Measurements from ENCODE around the gene JOSD1.

The JOSD1 gene

DNA sequence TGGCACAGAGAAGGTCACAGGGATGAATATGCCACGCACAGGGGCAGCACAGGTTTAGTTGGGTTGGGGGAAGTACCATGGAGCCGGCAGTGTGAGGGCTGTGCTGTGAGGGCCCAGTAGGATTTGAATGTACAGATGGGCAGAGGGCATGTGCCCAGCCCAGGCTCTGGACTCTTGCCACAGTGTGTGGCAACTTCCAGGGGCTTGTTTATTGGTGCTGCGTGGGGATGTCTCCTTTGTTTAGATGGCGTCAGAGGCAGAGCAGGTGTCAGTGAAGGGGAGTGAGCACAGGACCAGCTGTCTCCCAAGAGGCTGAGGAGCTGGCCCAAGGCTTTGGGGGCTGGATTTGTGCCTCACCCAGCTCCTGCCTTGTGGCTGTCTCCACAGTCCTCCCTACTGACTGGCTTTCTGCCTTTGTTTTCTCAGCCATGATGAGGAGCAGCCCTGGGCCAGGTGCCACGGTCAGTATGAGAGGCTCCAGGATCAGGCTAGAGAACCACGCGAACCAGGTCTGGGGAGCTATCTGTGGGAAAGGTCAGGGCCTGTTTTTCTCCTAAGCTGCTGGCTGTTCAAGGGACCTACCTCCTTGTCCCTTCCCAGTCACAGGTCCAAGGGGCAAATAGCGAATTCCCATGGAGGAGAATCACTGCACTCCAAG, 33.1 kb upstream of the JOSD1 start:
- in situ Hi-C loops (cut with MboI; ENCODE audit: low sequenced_read_pairs) = no loop called here

DNA sequence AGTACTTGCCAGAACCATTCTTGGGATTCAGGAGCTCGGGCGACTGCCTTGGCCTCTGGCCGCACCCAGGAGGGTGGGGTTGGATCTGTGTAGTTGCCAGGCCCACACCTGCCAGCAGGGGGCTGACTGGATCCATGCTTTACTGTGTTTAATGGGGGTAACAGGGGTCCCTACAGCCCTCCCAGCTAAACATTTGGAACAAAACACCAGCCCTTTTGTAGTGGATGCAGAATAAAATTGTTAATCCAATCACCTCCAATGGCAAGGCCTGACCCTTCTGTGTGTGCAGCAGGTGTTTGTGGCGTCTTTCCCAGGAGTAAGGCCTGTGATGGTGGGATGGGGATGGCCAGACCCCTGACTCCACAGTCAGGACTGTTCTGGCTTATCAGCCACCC, 32.6 kb upstream of the JOSD1 start:
- in situ Hi-C loops (cut with MboI; ENCODE audit: low sequenced_read_pairs) = no loop called here

DNA sequence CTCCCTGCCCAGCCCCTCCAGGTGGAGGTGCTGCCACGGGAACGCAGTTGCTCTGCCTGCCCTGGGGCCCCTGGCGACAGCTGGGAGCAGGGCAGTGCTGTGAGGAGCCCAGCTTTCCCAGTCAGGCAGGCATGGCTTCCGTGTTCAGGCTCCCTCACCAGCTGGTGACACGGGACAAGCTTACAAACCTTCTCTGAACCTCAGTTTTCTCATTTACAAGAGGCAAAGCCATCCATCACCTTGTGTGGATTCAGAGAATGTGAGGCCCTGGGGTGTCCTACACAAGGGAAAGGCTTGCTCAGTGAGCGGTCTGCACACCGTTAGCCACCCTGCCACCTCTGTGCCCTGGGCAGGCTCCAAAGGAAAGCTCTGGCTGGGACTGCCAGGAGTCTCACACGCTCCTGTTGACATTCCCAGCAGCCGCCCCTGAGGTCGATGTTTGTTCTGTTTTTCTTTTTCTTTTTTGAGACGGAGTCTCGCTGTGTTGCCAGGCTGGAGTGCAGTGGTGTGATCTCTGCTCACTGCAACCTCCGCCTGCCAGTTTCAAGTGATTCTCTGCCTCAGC, 31.6 kb upstream of the JOSD1 start:
- in situ Hi-C loops (cut with MboI; ENCODE audit: low sequenced_read_pairs) = no loop called here

DNA sequence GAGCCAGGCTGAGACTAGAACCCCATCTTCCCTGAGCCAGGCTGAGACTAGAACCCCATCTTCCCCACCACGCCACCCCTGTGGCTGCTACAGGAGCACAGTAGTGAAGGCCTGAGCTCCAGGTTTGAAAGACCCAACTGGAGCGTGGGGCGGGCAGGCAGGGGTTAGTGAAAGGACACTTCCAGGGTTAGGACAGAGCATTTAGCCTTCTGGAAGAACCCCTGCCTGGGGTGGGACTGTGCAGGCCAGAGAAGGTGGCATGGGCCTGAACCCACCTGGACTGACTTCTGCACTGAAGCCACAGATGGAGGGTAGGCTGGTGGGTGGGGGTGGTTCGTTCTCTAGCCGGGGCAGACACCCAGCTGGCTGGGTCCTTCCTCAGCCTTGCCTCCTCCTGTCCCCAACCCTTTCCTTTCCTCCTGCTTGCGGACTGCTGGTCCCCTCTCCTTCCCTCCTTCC, 31.0 kb upstream of the JOSD1 start:
- in situ Hi-C loops (cut with MboI; ENCODE audit: low sequenced_read_pairs) = no loop called here

DNA sequence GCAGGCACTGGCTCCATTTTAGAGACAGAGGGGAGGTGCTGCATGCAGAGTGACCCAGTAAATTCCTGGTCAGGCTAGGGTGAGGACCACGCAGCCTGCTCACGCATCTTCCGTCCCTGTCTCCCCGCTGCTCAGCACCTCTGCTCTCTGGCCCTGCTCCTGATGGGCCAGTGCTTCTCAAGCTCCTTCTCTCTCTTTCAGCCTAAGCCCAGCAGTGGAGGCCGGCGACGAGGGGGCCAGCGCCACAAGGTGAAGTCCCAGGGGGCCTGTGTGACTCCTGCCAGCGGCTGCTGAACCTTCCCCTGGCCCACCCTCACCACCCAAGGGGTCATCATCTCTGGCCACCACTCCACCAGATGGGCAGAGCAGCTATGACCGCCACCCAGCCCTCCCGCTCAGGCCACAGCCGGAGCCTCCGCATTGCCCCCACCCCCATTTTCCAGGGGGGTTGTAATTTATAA, 29.7 kb upstream of the JOSD1 start:
- in situ Hi-C loops (cut with MboI; ENCODE audit: low sequenced_read_pairs) = no loop called here

DNA sequence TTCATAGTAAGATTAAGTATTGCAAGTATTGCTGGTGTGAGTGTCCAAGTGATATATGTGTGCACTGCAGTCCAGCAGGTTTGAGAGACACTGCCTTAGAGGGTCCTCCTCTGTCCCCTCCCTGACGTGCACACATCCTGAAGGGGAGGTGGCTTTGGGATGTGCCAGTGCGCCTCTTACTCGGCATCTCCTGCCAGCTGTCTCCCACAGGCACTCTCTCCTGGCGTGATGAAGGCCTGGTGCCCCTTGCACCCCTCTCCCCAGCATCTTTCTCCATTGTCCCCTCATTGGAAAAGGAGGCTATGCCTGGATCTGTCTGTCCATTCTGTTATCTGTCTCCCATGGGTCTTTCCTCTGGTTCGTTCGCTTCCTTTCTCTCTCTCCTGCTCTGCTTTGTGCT, 29.2 kb upstream of the JOSD1 start:
- in situ Hi-C loops (cut with MboI; ENCODE audit: low sequenced_read_pairs) = no loop called here

DNA sequence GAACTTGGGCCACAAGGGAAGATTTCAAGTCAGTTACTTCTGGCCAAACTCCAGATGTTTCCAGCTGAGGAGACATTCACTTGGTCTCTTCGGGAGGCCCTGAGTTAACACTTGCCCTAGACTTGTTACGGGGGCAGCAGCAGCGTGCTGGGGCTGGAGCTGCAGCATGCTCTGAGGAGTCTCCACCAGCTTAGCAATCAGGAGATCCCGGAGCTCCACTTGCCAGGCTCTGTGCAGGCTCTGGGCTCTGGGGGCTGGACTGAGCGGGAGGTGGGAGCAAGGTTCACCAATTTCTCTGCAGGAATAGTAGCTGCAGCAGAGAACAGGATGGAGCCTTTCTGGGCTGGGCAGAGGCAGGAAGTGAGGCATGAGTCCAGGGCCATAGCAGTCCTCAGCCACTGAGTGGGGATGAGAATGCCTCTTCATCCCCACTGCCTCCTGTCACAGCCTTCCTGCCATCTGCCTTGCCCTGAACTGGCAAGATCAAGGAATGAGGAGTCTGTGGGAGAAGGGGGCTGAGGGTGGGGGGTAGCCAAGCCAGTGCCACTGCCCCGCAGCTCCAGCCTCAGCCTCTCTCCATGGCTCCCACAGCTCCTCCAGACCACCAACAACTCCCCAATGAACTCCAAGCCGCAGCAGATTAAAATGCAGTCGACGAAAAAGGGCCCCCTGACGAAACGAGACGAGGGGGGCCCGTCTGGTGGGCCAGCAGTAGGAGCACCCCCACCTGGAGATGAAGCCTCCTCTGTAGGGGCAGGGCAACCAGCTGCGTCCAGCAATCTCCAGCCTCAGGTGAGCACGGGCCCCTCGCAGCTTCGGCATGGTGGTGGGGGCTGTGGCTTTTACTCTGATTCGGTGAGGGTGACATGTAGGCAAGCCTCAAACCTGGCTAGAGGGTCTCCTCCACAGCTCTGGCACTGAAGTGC, 28.4 kb upstream of the JOSD1 start:
- in situ Hi-C loops (cut with MboI; ENCODE audit: low sequenced_read_pairs) = no loop called here

DNA sequence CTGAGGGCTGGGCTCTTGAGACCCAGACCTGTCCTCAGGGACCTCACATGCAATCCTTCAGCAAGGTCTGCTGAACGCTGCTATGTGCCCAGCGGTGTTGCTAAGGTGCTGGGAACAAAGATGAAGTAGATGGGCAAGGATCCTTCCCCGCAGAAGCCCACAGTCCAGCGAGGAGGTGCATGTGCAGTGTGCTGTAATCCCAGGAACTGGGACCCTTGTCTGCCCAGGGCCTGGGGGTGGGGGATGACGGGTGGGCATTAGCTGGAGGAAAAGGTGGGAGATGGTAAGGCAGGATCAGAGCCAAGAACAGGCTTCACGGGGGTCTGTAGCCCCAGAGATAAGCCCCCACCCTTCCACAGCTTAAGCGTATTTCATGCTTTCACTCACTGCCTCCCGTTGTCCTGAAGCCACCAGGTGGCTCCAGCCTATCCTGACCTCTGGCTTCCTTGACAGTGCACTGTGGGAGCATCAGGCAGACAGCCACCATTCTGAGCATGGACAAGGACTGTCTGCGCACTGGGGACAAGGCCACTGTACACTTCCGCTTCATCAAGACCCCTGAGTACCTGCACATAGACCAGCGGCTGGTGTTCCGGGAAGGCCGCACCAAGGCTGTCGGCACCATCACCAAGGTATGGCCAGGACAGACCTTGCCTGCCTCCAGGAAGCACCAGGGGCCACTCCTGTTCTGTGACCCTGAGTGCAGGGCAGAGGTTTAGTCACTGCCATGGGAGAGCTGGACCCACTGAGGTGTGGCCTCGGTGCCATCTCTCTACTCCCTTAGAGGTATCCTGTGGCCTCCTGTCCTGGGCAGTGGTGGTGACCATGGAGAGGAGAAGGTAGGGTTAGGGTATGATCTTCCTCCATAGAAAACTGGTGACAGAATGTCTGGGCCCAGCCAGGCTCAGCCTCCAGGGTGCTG, 27.0 kb upstream of the JOSD1 start:
- in situ Hi-C loops (cut with MboI; ENCODE audit: low sequenced_read_pairs) = no loop called here

DNA sequence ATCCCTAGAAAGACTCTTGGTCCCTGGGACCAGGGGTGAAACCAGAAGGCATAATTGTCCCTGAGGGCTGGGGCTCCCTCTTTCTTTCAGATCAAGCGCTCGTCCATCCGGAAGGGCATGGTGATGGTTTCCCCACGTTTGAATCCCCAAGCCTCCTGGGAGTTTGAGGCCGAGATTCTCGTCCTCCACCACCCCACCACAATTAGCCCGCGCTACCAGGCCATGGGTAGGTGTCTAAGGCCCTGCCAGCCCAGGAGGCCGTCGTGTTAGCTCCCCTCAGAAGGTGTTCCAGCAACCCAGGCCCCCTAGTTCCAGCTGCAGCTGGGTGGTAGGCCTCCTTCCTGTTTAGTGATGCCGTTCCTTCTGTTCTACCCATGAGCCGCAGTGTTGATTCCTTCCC, 26.4 kb upstream of the JOSD1 start:
- in situ Hi-C loops (cut with MboI; ENCODE audit: low sequenced_read_pairs) = no loop called here

DNA sequence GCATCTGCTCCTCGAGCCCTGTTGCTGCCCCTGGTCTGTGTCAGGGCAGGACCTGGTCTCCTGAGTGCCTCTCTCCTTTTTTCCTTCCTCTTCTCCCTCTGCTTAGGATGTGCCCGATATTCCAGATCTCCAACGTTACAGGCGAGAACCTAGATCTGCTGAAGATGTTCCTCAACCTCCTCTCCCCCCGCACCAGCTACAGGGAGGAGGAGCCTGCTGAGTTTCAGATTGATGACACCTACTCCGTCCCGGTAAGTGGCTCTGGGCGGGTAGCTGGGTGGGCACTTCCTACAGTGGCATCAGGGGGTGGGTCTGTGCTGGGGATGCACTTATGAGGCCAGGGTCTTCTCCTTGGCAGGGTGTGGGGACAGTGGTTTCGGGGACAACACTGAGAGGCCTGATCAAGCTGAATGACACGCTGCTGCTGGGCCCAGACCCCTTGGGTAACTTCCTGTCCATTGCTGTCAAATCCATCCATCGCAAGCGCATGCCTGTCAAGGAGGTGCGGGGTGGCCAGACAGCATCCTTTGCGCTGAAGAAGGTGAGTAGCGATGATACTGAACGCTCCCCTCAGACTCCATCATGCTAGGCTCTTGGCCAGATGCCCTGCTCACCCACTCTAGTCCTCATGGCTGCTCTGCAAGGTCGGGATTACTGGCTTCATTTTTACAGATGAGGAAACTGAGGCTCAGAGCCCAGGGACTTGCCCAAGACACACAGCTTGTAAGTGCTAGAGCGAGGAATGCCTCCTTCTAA, 25.3 kb upstream of the JOSD1 start:
- in situ Hi-C loops (cut with MboI; ENCODE audit: low sequenced_read_pairs) = no loop called here

DNA sequence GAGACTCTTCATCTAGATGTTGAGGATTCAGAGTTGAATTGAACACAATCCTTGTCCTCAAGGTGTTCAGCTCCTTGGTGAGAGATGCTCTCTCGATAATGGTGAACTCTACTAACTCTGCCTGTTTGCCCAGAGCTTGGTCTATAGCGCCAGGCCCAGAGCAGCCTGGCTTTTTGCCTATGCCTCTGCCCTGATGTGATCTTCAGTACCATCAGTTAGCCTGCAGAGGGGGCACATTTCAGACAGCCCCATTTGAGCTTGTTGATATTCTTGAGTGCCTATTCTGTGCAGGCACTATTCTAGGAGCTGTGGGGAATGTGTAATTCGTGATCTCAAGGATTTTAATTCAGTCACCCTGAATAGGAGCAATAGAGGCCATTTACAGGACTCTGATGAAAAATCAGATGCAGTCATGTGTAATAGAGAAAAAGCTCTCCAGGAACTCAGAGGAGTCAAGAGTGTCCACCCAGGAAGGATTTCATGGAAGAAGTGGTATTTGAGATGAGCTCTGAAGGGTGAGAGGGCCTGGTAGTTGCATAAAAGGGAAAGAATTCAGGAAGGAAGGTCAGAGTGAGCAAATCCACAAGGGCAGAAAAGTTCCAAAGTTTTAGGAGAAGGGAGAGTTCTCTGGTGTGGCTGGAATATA, 24.3 kb upstream of the JOSD1 start:
- in situ Hi-C loops (cut with MboI; ENCODE audit: low sequenced_read_pairs) = no loop called here

DNA sequence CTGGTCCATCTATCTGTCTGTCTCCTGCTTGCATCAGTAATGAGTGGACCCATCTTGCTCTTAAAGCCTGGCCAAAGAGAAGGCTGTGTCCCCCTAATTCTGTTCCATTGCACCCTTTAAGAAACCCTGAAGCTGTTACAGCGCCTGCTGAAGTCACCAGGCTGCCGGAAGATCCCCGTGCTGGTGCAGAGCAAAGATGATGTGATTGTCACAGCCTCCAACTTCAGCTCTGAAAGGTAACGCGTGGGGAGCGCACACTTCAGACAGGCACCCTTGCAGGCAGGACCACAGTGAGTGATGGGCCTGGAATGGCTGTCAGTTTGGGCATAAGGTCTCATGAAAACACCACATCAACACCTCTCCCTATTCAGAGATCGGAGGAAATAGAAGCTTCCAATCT, 23.4 kb upstream of the JOSD1 start:
- in situ Hi-C loops (cut with MboI; ENCODE audit: low sequenced_read_pairs) = no loop called here

DNA sequence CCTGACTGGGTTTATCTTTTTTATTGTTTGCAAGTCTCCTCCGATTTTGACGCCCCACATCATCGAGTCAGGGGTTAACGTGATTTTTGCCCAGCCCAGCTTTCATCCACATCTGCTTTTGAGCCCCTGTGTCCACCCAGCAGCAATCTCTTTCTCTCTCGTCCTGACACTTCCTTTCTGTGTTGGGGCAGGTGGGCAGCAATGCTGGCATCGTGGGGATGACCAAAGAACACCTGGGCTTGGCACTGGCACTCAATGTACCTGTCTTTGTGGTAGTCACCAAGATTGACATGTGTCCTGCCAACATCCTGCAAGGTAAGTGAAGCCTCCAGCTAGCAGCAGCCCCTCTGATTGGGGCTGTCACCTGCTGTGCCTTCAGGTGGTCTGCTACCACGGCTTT, 20.8 kb upstream of the JOSD1 start:
- in situ Hi-C loops (cut with MboI; ENCODE audit: low sequenced_read_pairs) = no loop called here

DNA sequence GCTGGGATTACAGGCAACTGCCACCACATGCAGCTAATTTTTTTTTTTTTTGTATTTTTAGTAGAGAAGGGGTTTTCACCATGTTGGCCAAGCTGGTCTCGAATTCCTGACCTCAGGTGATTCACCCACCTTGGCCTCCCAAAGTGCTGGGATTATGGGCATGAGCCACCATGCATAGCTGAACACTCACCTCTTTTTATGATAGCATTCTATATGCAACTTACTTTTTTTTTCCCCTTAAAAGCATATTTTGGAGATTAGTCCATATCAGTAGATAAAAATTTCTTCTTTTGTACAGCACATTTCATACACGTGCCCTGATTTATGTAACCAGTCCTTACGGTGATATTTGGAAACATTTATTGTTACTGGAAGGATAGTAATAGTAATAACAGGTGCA, 19.6 kb upstream of the JOSD1 start:
- in situ Hi-C loops (cut with MboI; ENCODE audit: low sequenced_read_pairs) = no loop called here

DNA sequence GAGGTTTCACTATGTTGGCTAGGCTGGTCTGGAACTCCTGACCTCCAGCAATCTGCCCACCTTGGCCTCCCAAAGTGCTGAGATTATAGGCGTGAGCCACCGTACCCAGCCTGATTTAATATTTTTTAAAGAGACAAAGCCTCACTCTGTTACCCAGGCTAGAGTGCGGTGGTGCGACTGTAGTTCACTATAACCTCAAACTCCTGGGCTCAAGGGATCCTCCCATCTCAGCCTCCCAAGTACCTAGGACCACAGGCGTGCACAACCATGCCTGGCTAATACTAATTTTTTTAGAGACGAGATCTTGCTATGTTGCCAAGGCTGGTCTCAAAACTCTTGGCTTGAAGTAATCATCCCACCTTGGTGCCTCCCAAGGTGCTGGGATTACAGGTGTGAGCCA, 18.5 kb upstream of the JOSD1 start:
- in situ Hi-C loops (cut with MboI; ENCODE audit: low sequenced_read_pairs) = no loop called here

DNA sequence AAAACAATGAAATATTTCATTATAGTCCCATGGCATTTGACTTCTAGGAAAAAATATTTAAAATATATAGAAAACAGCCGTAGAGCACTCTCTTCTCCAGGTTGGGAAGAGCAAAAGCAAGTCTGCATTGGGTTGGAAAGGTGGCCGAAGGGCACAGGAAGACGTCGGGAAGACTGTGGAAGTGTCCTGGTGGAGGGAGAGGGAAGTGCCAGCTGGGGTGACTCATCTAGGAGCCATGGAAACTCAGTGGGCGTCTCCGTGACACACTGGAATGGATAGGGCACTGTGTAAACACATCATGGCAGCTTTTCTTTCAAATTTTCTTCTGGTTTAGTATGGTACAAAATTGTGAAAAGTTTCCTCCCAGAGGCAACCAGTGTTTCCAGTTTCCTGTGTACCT, 17.7 kb upstream of the JOSD1 start:
- in situ Hi-C loops (cut with MboI; ENCODE audit: low sequenced_read_pairs) = no loop called here

DNA sequence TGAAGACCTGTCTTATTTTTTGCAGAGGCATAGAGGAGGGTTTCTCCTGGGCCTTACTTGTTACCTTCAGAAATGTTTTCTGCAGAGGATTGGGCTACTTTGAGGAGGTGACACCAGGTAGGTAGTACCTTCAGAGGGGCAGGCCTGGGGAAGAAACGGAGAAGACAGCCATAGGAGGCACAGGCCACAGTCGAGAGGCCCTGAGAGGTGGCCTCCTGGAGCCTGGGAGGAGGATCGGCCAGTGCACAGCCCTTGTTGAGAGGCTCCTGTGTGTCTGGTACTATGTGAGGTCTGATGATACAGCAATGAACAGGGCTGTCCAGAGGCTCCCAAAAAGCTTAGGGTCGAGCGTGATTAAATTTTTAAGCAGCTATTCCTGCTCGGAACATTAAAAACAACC, 16.5 kb upstream of the JOSD1 start:
- in situ Hi-C loops (cut with MboI; ENCODE audit: low sequenced_read_pairs) = no loop called here

DNA sequence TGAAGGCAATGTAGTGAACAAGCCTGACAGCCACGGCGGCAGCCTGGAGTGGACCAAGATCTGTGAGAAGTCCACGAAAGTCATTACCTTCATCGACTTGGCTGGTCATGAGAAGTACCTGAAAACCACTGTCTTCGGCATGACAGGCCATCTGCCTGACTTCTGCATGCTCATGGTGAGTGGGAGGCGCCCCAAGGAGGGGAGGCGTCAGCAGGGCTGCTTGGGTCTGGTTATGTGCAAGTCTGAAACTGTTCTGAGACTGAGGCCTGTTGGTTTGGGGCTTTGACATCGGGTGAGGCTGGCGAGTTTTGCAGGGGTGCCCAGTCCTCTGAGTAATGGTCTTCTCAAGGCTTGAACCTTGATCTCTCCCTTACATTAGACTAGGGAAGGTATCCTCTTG, 16.1 kb upstream of the JOSD1 start:
- in situ Hi-C loops (cut with MboI; ENCODE audit: low sequenced_read_pairs) = no loop called here

DNA sequence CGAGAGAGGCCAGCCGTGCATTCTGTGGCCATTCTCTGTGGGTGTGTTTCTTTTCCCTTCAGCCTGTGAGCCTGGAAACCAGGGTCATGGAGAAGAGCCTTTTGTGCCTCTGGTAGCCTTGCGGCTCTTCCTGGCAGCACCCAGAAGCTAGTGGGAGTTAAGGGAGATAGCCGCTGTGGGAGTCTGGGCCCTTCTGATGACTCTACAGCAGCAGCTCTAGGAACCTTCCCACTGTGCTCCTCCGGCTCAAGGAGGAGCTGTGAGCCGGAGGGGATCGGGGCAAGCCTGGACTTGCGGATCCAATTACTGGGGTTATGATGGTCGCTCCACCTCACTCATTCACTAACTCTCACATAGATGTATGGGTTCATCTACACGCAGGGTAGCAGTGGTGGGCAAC, 15.5 kb upstream of the JOSD1 start:
- in situ Hi-C loops (cut with MboI; ENCODE audit: low sequenced_read_pairs) = no loop called here

DNA sequence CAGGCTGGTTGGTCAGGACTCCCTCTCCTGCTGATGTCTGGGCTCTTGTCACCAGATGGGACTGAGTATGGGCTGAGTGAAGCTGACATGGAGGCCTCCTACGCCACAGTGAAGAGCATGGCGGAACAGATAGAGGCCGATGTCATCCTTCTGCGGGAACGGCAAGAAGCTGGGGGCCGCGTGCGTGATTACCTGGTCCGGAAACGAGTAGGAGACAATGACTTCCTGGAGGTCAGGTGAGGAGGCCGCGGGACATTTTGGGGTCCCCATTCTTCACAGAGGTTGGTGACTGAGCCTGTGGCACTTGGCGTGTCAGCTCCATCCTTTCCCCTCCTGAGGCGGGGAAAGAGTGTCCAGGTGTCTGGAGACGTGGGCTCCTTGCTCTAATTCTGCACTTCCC, 15.1 kb upstream of the JOSD1 start:
- in situ Hi-C loops (cut with MboI; ENCODE audit: low sequenced_read_pairs) = no loop called here
